ENCODE results near the gene METTL21A. TPM values are rescaled to one million over a fixed set of nuclear protein-coding genes. Genes with fewer than 3 reads are reported as not detected.

The METTL21A gene
- total and polyA plus RNA-seq, 3 donors from 2014 or later: 7.8 to 14.9 (median 14.6) TPM

DNA sequence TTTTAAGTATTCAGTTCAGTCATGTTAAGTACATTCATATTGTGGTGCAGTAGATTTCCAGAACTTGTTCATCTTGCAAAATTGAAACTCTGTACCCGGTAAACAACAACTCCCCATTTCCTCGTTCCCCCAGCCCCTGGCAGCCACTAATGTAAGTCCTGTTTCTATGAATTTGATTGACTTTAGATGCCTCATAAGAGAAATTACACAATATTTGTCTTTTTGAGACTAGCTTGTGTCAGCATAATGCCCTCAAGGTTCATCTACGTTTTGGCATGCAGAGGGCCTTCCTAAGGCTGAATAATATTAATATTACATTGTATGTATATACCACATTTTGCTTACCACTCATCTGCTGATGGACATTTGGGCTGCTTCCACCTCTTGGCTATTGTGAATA lies 30.9 kb downstream of the METTL21A start:
- Histone ChIP-seq H3K36me3 (ENCODE audit: low read depth, missing control alignments) (no peaks in the 10 kb centered on the region), H3K27me3 (no peaks in the 10 kb centered on the region), H3K4me3 (no peak overlapping the region), H3K27ac (no peak overlapping the region), H3K9me3 (no peaks in the 10 kb centered on the region), H3K4me1 (no peaks in the 10 kb centered on the region)
- no peak for TF ChIP-seq POLR2A (IDR thresholded peaks at IDR 0.05)
- TF ChIP-seq, protein P1, sequence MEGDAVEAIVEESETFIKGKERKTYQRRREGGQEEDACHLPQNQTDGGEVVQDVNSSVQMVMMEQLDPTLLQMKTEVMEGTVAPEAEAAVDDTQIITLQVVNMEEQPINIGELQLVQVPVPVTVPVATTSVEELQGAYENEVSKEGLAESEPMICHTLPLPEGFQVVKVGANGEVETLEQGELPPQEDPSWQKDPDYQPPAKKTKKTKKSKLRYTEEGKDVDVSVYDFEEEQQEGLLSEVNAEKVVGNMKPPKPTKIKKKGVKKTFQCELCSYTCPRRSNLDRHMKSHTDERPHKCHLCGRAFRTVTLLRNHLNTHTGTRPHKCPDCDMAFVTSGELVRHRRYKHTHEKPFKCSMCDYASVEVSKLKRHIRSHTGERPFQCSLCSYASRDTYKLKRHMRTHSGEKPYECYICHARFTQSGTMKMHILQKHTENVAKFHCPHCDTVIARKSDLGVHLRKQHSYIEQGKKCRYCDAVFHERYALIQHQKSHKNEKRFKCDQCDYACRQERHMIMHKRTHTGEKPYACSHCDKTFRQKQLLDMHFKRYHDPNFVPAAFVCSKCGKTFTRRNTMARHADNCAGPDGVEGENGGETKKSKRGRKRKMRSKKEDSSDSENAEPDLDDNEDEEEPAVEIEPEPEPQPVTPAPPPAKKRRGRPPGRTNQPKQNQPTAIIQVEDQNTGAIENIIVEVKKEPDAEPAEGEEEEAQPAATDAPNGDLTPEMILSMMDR (IDR thresholded peaks at IDR 0.05): no peak
- intact Hi-C loops (cut with DNase I; ENCODE audit: low total_unique reads): no loop called here
- WGBS, 2 donors: 80 to 85% methylated on average over 3 of the region's 3 CpGs
- DNase-seq: no peak

DNA sequence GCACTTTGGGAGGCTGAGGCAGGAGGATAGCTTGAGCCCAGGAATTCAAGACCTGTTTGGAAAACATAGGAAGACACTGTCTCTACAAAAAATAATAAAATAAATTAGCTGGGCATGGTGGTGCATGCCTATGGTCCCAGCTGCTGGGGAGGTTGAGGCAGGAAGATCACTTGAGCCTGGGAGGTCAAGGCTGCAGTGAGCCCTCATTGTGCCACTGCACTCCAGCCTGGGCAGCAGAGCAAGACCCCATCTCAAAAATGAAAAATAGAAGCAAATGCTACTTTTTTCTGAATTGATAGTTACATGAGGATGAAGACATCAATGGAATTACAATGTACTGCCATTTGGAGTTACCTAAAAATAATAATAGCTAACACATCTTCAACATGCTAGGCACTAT lies 31.9 kb downstream of the METTL21A start:
- Histone ChIP-seq H3K27ac (no peak overlapping the region), H3K27me3 (no peaks in the 10 kb centered on the region), H3K36me3 (ENCODE audit: low read depth, missing control alignments) (no peaks in the 10 kb centered on the region), H3K4me3 (no peak overlapping the region), H3K9me3 (no peaks in the 10 kb centered on the region), H3K4me1 (no peaks in the 10 kb centered on the region)
- intact Hi-C loops (cut with DNase I; ENCODE audit: low total_unique reads): no loop called here
- no peak for DNase-seq
- TF ChIP-seq POLR2A (IDR thresholded peaks at IDR 0.05): no peak
- TF ChIP-seq, protein P1 (IDR thresholded peaks at IDR 0.05): no peak

DNA sequence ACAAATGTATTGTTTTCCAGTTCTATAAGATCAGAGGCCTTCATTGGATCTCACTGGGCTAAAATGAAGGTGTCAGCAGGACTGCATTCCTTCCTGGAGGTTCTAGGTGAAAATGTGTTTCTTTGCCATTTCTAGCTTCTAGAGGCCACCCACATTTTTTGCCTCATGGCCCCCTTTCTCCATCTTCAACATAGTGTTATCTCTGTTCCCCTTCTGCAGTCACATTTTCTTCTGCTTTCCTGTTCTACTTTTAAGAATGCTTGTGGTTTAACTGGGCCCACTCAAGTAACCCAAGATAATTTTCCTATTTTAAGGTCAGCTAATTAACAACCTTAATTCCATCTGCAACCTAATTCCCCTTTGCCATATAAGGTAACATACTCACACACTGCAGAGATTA lies 36.1 kb downstream of the METTL21A start:
- Histone ChIP-seq H3K4me3 (no peak overlapping the region), H3K9me3 (no peaks in the 10 kb centered on the region), H3K4me1 (no peaks in the 10 kb centered on the region), H3K27me3 (no peaks in the 10 kb centered on the region), H3K27ac (no peak overlapping the region), H3K36me3 (ENCODE audit: low read depth, missing control alignments) (no peaks in the 10 kb centered on the region)
- intact Hi-C loops (cut with DNase I; ENCODE audit: low total_unique reads): no loop called here
- no peak for DNase-seq
- TF ChIP-seq, protein P1 (IDR thresholded peaks at IDR 0.05): no peak
- TF ChIP-seq POLR2A (IDR thresholded peaks at IDR 0.05): no peak

DNA sequence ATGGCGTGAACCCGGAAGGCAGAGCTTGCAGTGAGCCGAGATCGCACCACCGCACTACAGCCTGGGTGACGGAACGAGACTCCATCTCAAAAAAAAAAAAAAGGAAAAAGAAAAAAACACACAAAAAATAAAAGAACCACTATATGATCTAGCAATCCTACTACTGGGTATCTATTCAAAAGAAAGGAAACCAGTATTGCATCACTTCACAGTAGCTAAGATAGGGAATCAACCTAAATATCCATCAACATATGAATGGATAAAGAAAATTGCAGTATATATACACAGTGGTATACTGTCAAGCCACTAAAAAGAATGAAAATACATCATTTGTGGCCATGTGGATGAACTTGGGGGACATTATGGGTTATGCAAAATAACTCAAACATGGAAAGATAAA lies 37.9 kb downstream of the METTL21A start:
- Histone ChIP-seq H3K36me3 (ENCODE audit: low read depth, missing control alignments) (no peaks in the 10 kb centered on the region), H3K27ac (no peak overlapping the region), H3K9me3 (no peaks in the 10 kb centered on the region), H3K4me3 (no peak overlapping the region), H3K27me3 (no peaks in the 10 kb centered on the region), H3K4me1 (no peaks in the 10 kb centered on the region)
- no peak for DNase-seq
- TF ChIP-seq, protein P1 (IDR thresholded peaks at IDR 0.05): no peak
- no peak for TF ChIP-seq POLR2A (IDR thresholded peaks at IDR 0.05)
- 94 to 95% methylated on average over 7 of the region's 7 CpGs for WGBS, 2 donors
- intact Hi-C loops (cut with DNase I; ENCODE audit: low total_unique reads): no loop called here

DNA sequence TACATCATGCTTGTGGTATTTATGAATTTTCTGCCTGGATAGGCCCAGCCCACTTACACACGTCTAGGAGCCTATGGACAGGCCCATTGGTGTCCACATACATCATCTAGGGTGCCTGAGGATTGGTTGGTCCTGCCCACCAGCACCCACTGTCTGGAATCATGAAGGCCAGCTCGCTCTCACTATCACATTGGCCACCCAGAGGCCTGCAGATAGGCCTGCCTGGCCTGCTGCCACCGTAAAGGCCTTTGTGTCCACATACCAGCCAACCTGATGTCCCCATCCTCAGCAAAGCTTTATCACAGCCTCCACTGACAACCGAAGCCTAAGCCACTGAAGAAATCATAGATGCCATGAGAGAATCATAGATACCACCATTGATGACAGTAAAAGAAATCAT lies 40.2 kb downstream of the METTL21A start:
- Histone ChIP-seq H3K9me3 (no peaks in the 10 kb centered on the region), H3K4me3 (no peak overlapping the region), H3K27me3 (no peaks in the 10 kb centered on the region), H3K4me1 (no peaks in the 10 kb centered on the region), H3K36me3 (ENCODE audit: low read depth, missing control alignments) (no peaks in the 10 kb centered on the region), H3K27ac (no peak overlapping the region)
- intact Hi-C loops (cut with DNase I; ENCODE audit: low total_unique reads): no loop called here
- TF ChIP-seq, protein P1 (IDR thresholded peaks at IDR 0.05): no peak
- TF ChIP-seq POLR2A (IDR thresholded peaks at IDR 0.05): no peak
- WGBS, 2 donors: 95 to 96% methylated on average over 3 to 4 of the region's 4 CpGs
- DNase-seq: no peak

Measured in testis (tissue), 3 donors.